NB4 (cell line): ENCODE results near the gene GOPC.
"Not testable (repeated sequence)": the region's sequence is repeated elsewhere in the genome, so short reads cannot be mapped to it uniquely, and the experiment has no call there.

Source experiments
- CTCF ChIP-seq: IDR thresholded peaks from one replicate; pipeline ENCODE4 v1.5.1; 2012; ENCODE audit warnings: low read depth, low read length
- POLR2A ChIP-seq: IDR thresholded peaks from 2 replicates; pipeline ENCODE4 v1.6.1; 2011; ENCODE audit warnings: mild to moderate bottlenecking; ENCODE audit not compliant: insufficient read length; ENCODE audit errors: extremely low read depth
- TF ChIP-seq, protein P1 (sequence below): IDR thresholded peaks from 2 replicates; pipeline ENCODE4 v1.6.1; 2011; ENCODE audit warnings: low read depth, low read length

GRCh38 chr6:117517995-117518394 is 84.3 kb downstream of the GOPC start:
- not testable (repeated sequence) for TF ChIP-seq CTCF, POLR2A
- TF ChIP-seq, protein P1, sequence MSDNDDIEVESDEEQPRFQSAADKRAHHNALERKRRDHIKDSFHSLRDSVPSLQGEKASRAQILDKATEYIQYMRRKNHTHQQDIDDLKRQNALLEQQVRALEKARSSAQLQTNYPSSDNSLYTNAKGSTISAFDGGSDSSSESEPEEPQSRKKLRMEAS, result not testable (repeated sequence)
